NCI-H1092 (cell line): ENCODE measurements around the gene VILL.
"Not testable (repeated sequence)": the region's sequence is repeated elsewhere in the genome, so short reads cannot be mapped to it uniquely, and the experiment has no call there.

Experiments
- DNase-seq: peaks from one replicate; lab custom pipeline; 2025; lab: John Stamatoyannopoulos, UW

The VILL gene

GRCh38 chr3:37986479-37987314 is 3.9 kb upstream of the VILL start:
- DNase-seq: no peak

GRCh38 chr3:37987315-37987697 is 3.3 kb upstream of the VILL start:
- no peak for DNase-seq

- no peak for DNase-seq
These were observed 2.8 kb upstream of the VILL start for GRCh38 chr3:37987751-37988179.

GRCh38 chr3:37988376-37988775 is 2.2 kb upstream of the VILL start:
- not testable (repeated sequence) for DNase-seq

- no peak for DNase-seq
These were observed 1.6 kb upstream of the VILL start for GRCh38 chr3:37988931-37989525.

- no peak for DNase-seq
These were observed 635 bp upstream of the VILL start for GRCh38 chr3:37989821-37990480.

GRCh38 chr3:37991109-37991508 is 523 bp downstream of the VILL start:
- DNase-seq: no peak

GRCh38 chr3:37991823-37992222 is 1.2 kb downstream of the VILL start:
- DNase-seq: no peak

GRCh38 chr3:37992271-37993066 is 1.9 kb downstream of the VILL start:
- DNase-seq: no peak

GRCh38 chr3:37993067-37993455 is 2.5 kb downstream of the VILL start:
- no peak for DNase-seq

- no peak for DNase-seq
These were observed 2.9 kb downstream of the VILL start for GRCh38 chr3:37993460-37993819.

- no peak for DNase-seq
These were observed 3.4 kb downstream of the VILL start for GRCh38 chr3:37993820-37994638.

- no peak for DNase-seq
These were observed 4.0 kb downstream of the VILL start for GRCh38 chr3:37994639-37994972.

GRCh38 chr3:37995652-37996641 is 5.4 kb downstream of the VILL start:
- DNase-seq: no peak

- peak; percentile 13 for DNase-seq
These were observed 6.3 kb downstream of the VILL start for GRCh38 chr3:37996785-37997301.

GRCh38 chr3:37997342-37997741 is 6.8 kb downstream of the VILL start:
- DNase-seq: no peak

GRCh38 chr3:37997791-37998370 is 7.3 kb downstream of the VILL start:
- DNase-seq: no peak

GRCh38 chr3:37999836-38000235 is 9.2 kb downstream of the VILL start:
- no peak for DNase-seq

- no peak for DNase-seq
These were observed 9.8 kb downstream of the VILL start for GRCh38 chr3:38000242-38000916.
